Breast epithelium (tissue), 4 donors: ENCODE measurements around the gene ABCC10. TPM values are rescaled to one million over a fixed set of nuclear protein-coding genes. Genes with fewer than 3 reads are reported as not detected.
A peak's percentile ranks its signal among the peaks of the same experiment; 100 is the strongest.

Experiments used
- DNase-seq, 2 donors: peaks; one replicate each; pipeline ENCODE4 v3.0.0-alpha.2; 2019; ENCODE audit warnings: low spot score in 2 of 2
- H3K27ac ChIP-seq, 2 donors: fragments of 200-600 bp; sonication (generic) in 1 of 2; one replicate each; pipeline ENCODE4 v1.5.1; 2016 to 2019; ENCODE audit warnings: mild to moderate bottlenecking in 1 of 2
- H3K27me3 ChIP-seq, 2 donors: fragments of 200-600 bp; sonication (generic) in 1 of 2; one replicate each; pipeline versions ENCODE4 v1.5.1 to v1.6.0; 2017 to 2019; ENCODE audit warnings: control low read depth in 1 of 2, mild to moderate bottlenecking in 1 of 2
- H3K36me3 ChIP-seq: fragments of 200-600 bp; one replicate; pipeline ENCODE4 v1.5.1; 2019
- H3K4me1 ChIP-seq, 2 donors: fragments of 200-600 bp; sonication (generic); one replicate each; pipeline ENCODE4 v1.5.1; 2016 to 2019; ENCODE audit warnings: control low read depth in 1 of 2
- H3K4me3 ChIP-seq, 3 donors: fragments of 200-600 bp; sonication (generic); 1 replicate in 2 of 3; 2 replicates in 1 of 3; pipeline ENCODE4 v1.5.1; 2016 to 2019; ENCODE audit warnings: mild to moderate bottlenecking in 3 of 3, moderate library complexity in 2 of 3
- H3K9me3 ChIP-seq, 2 donors: fragments of 200-600 bp; sonication (generic) in 1 of 2; one replicate each; pipeline ENCODE4 v1.5.1; 2016 to 2019; ENCODE audit warnings: control low read depth in 1 of 2
- CTCF ChIP-seq, 3 donors: fragments of 450-650 bp; IDR thresholded peaks; one replicate each; pipeline ENCODE4 v1.5.1; 2016 to 2017; ENCODE audit warnings: antibody characterized with exemption in 3 of 3, mild to moderate bottlenecking in 3 of 3, moderate library complexity in 3 of 3
- POLR2A ChIP-seq: fragments of 450-650 bp; IDR thresholded peaks from one replicate; pipeline ENCODE4 v1.6.1; 2016; ENCODE audit warnings: antibody characterized with exemption, mild to moderate bottlenecking, moderate library complexity
- POLR2AphosphoS5 ChIP-seq, 3 donors: sonication (generic); formaldehyde crosslinking; IDR thresholded peaks; one replicate each; pipeline ENCODE4 v1.6.1; 2017; ENCODE audit warnings: antibody characterized with exemption in 3 of 3
- intact Hi-C: fragments of 100-400 bp; cut with DNase I; formaldehyde crosslinking; loops from one replicate; pipeline ENCODE4 v1.15.1; 2023; ENCODE audit warnings: low total_unique reads
- total RNA-seq, 3 donors: library from RNA; depleted of rRNA; stranded (reverse); fragments of >200 nt; gene quantifications; one replicate each; pipeline ENCODE4 v1.1.0, GENCODE V29; 2016

Gene ABCC10
- total RNA-seq, 3 donors from 2014 or later = 9.0 to 19.9 (median 12.1) TPM

- intact Hi-C loops = no loop called here
- TF ChIP-seq POLR2AphosphoS5 (IDR thresholded peaks at IDR 0.05) = no peak
- TF ChIP-seq CTCF (IDR thresholded peaks at IDR 0.05) = no peak
- no peak for TF ChIP-seq POLR2A
- H3K27ac ChIP-seq = peak overlapping the region in 1 of 2 donors; percentile 64
These were observed 67.0 kb downstream of the ABCC10 start for GRCh38 chr6:43494321-43494720.

DNA sequence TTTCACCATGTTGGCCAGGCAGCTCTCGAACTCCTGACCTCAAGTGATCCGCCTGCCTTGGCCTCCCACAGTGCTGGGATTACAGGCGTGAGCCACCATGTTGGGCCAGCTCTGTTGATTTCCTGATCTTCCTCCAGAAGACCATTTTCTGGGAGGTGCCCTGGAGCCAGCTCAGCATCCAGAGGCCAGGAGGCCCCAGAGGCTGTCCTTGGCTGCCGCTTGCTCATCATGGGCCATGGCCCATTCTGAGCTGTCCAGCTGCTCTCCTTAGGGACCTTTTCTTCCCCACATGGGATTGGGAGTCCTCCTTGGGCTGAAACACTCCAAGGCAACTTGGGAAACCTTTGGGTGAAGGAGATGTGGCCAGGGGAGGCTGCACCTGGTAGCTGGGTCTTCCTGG is 67.4 kb downstream of the ABCC10 start:
- no peaks in the 10 kb centered on the region for H3K9me3 ChIP-seq
- H3K36me3 ChIP-seq = no peaks in the 10 kb centered on the region
- DNase-seq = no peak
- no peak for TF ChIP-seq CTCF (IDR thresholded peaks at IDR 0.05)
- TF ChIP-seq POLR2A = no peak
- intact Hi-C loops = no loop called here
- peaks cover 6 to 15% of the 10 kb centered on the region in 2 donors for H3K4me1 ChIP-seq
- H3K27me3 ChIP-seq = no peaks in the 10 kb centered on the region
- peak overlapping the region in 1 of 2 donors; percentile 68 for H3K27ac ChIP-seq
- no peak overlapping the region for H3K4me3 ChIP-seq

More at GRCh38 chr6:43494321-43494720, 67.0 kb downstream of the ABCC10 start:
- H3K4me3 ChIP-seq = no peak overlapping the region
- H3K36me3 ChIP-seq = no peaks in the 10 kb centered on the region
- no peak for DNase-seq
- H3K9me3 ChIP-seq = no peaks in the 10 kb centered on the region
- peaks cover 10 to 15% of the 10 kb centered on the region in 2 donors for H3K4me1 ChIP-seq
- no peaks in the 10 kb centered on the region for H3K27me3 ChIP-seq

DNA sequence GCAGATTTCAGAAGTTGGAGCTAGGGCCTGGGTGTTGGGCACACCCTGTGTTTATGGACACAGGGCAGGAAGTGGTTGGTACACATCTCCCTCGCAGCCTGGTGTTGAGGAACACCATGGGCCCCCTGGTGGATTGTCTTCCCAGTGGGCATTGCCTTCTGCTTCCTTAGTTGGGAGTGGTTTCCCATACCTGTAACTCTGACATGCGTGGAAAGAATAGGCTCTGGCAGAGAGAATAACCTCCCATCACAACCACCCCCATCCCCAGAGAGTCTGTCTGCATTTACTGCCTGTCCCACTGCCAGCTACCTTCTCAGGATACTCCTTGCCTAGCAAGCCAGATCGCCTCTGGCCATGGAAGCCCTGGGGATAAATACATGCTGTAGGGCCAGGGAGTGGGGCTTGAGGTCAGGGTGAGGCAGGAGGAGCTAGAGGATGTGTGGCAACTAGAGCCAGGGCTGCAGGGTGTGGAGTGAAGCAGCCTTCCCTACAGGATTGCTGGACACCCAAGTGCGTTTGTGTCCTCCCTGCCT is 68.1 kb downstream of the ABCC10 start:
- Histone ChIP-seq H3K27me3 (no peaks in the 10 kb centered on the region), H3K4me3 (no peak overlapping the region), H3K27ac (peak overlapping the region; percentile 68 to 80), H3K36me3 (no peaks in the 10 kb centered on the region), H3K4me1 (peaks cover 6 to 15% of the 10 kb centered on the region in 2 donors), H3K9me3 (no peaks in the 10 kb centered on the region)
- no peak for DNase-seq
- intact Hi-C loops = no loop called here
- no peak for TF ChIP-seq POLR2AphosphoS5 (IDR thresholded peaks at IDR 0.05)
- TF ChIP-seq CTCF (IDR thresholded peaks at IDR 0.05) = peak in 1 of 3 donors; percentile 7
- no peak for TF ChIP-seq POLR2A

DNA sequence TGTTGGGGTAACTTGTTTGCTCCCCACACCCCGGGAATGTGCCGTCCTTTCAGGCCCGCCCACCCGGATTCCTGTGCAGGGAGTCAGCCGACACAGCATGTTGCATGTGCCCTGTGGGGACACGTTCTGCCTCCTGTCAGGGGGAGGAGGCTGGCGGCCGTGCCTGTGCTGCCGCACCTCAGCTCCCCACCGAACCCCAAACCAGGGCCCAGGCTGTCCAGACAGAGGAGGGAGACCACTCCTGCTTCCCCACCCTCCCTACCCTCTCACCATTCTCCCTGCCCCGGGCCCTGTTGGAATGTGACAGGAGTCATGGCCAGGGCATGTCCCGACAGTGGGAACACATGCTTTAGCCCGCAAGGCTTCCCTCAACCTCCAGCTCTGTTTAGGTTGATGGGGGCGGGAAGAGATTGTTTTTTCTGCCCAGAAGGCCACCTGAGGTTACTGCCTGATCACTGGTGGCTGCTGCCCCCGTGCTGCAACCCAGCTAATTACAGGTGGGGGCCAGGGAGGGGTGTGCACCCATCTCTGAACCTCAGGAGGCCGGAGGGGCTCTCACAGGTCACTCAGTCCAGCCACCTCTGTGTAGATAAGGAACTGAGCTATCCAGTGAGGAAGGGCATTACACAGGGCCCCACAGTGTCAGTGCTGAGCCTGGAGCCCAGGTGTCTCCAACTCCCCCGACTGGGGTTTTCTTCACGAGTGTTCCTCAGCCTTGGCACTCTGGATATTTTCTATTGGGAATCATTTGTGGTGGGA is 69.2 kb downstream of the ABCC10 start:
- Histone ChIP-seq H3K9me3 (no peaks in the 10 kb centered on the region), H3K36me3 (no peaks in the 10 kb centered on the region), H3K27ac (peak overlapping the region; percentile 68 to 80), H3K27me3 (no peaks in the 10 kb centered on the region), H3K4me1 (peaks cover 6 to 15% of the 10 kb centered on the region in 2 donors), H3K4me3 (peak overlapping the region in 1 of 3 donors; percentile 39)
- peak in 1 of 2 donors; percentile 90 for DNase-seq
- intact Hi-C loops = no loop called here
- TF ChIP-seq POLR2AphosphoS5 (IDR thresholded peaks at IDR 0.05) (peak in 1 of 3 donors; percentile 7), POLR2A (no peak), CTCF (IDR thresholded peaks at IDR 0.05) (peak; percentile 27 to 67 (median 39))

GRCh38 chr6:43497129-43497396 is 69.7 kb downstream of the ABCC10 start:
- Histone ChIP-seq H3K4me3 (peak overlapping the region in 1 of 3 donors; percentile 39), H3K27me3 (no peaks in the 10 kb centered on the region), H3K27ac (peak overlapping the region; percentile 68 to 80), H3K4me1 (peaks cover 4 to 11% of the 10 kb centered on the region in 2 donors), H3K36me3 (no peaks in the 10 kb centered on the region), H3K9me3 (no peaks in the 10 kb centered on the region)
- no peak for DNase-seq
- no peak for TF ChIP-seq POLR2AphosphoS5 (IDR thresholded peaks at IDR 0.05)
- no peak for TF ChIP-seq CTCF (IDR thresholded peaks at IDR 0.05)
- TF ChIP-seq POLR2A = no peak
- intact Hi-C loops = no loop called here
